ENCODE data around the gene MSI2. TPM values are rescaled to one million over a fixed set of nuclear protein-coding genes. Genes with fewer than 3 reads are reported as not detected.

The MSI2 gene
- total RNA-seq, 4 donors from 2014 or later, result 19.7 to 35.8 (median 22.4) TPM

- 75% methylated on average over 10 of the region's 10 CpGs for WGBS
- no peak overlapping the region for H3K27ac ChIP-seq
- H3K9me3 ChIP-seq, result no peaks in the 10 kb centered on the region
- H3K36me3 ChIP-seq, result peaks cover 6% of the 10 kb centered on the region
- no peaks in the 10 kb centered on the region for H3K27me3 ChIP-seq
- no peak for DNase-seq (ENCODE audit: low spot score in 2 of 2)
- TF ChIP-seq, protein P1, sequence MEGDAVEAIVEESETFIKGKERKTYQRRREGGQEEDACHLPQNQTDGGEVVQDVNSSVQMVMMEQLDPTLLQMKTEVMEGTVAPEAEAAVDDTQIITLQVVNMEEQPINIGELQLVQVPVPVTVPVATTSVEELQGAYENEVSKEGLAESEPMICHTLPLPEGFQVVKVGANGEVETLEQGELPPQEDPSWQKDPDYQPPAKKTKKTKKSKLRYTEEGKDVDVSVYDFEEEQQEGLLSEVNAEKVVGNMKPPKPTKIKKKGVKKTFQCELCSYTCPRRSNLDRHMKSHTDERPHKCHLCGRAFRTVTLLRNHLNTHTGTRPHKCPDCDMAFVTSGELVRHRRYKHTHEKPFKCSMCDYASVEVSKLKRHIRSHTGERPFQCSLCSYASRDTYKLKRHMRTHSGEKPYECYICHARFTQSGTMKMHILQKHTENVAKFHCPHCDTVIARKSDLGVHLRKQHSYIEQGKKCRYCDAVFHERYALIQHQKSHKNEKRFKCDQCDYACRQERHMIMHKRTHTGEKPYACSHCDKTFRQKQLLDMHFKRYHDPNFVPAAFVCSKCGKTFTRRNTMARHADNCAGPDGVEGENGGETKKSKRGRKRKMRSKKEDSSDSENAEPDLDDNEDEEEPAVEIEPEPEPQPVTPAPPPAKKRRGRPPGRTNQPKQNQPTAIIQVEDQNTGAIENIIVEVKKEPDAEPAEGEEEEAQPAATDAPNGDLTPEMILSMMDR (IDR thresholded peaks at IDR 0.05), result no peak
- TF ChIP-seq POLR2A (IDR thresholded peaks at IDR 0.05), result no peak
- no peak for TF ChIP-seq POLR2AphosphoS5 (IDR thresholded peaks at IDR 0.05)
- TF ChIP-seq EP300 (IDR thresholded peaks at IDR 0.05), result no peak
- no peak overlapping the region for H3K4me3 ChIP-seq
- no peaks in the 10 kb centered on the region for H3K4me1 ChIP-seq
Measured at GRCh38 chr17:57302690-57303465, 46.6 kb downstream of the MSI2 start.

- Histone ChIP-seq H3K4me3 (no peak overlapping the region), H3K27ac (no peak overlapping the region), H3K36me3 (no peaks in the 10 kb centered on the region), H3K27me3 (no peaks in the 10 kb centered on the region), H3K4me1 (no peaks in the 10 kb centered on the region), H3K9me3 (no peaks in the 10 kb centered on the region)
- DNase-seq (ENCODE audit: low spot score in 2 of 2), result no peak
- 95% methylated on average over 13 of the region's 13 CpGs for WGBS
- TF ChIP-seq POLR2AphosphoS5 (IDR thresholded peaks at IDR 0.05), result no peak
- TF ChIP-seq POLR2A (IDR thresholded peaks at IDR 0.05), result no peak
- TF ChIP-seq EP300 (IDR thresholded peaks at IDR 0.05), result no peak
- TF ChIP-seq, protein P1 (IDR thresholded peaks at IDR 0.05), result no peak
Measured at GRCh38 chr17:57305144-57305728, 48.9 kb downstream of the MSI2 start.

DNA sequence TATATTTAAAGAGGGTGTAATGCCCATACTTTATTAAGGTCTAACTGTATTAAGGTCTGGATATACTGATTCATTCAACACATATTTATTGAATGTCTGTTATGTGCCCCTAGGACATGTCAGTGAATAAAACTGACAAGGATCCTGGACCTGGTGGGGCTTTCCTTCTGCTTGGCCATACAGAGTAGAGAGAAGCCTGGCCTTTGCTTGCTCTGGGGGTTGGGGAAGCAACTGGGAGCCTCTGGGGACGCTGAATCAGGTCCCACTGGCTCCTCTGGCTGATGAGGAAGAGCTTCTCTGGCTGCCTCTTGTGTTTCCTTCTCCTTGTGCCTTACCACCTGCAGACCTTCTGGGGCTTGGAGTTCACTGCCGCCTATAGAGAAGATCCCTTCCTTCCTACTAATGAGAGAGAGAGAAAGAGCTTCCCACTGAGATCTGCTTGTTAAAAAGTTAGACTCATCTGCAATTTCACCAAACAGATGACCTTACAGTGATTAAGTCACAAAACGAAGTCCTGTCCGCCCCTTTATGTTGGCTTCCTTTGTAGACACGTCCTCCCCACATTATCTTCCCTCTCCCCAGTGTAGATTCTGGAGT is 49.7 kb downstream of the MSI2 start:
- no peak overlapping the region for H3K4me3 ChIP-seq
- TF ChIP-seq POLR2AphosphoS5 (IDR thresholded peaks at IDR 0.05) (no peak), POLR2A (IDR thresholded peaks at IDR 0.05) (no peak), EP300 (IDR thresholded peaks at IDR 0.05) (no peak)
- TF ChIP-seq, protein P1 (IDR thresholded peaks at IDR 0.05), result no peak
- no peak for DNase-seq (ENCODE audit: low spot score in 2 of 2)
- H3K27ac ChIP-seq, result no peak overlapping the region
- H3K27me3 ChIP-seq, result no peaks in the 10 kb centered on the region
- no peaks in the 10 kb centered on the region for H3K4me1 ChIP-seq
- no peaks in the 10 kb centered on the region for H3K36me3 ChIP-seq
- no peaks in the 10 kb centered on the region for H3K9me3 ChIP-seq
- WGBS, result 87% methylated on average over 5 of the region's 5 CpGs

DNA sequence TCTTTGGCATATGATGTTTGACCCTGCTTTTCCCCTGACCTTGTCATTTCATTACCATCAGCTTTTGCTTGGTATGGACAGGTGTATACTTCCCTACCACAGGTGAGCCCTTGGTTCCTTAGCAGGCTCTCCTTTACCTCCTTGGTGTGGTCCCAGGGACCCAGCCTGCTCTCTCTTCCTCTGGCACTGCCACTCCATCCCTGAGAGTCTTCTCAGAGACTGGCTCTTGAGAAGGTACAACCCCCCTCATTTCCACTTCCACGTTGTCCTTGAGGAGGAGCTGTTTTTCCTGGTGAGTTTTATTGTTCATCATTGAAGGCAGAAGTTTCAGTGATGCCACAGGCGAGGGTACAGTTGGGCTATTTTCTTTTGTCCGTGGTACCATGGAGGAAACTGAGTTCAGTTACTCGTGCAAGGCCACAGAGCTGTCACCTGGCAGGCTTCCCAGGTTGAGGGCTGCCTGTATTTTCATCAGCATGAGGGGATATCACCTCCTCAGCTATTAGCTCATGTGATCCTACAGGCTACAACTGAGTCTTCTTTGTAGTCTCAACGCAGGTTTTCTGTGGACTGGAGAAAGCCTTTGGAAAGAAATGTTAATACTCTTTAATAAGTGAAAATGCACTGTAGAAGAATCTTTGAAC is 52.3 kb downstream of the MSI2 start:
- no peaks in the 10 kb centered on the region for H3K36me3 ChIP-seq
- no peaks in the 10 kb centered on the region for H3K4me1 ChIP-seq
- no peak for DNase-seq (ENCODE audit: low spot score in 2 of 2)
- H3K27ac ChIP-seq, result no peak overlapping the region
- H3K9me3 ChIP-seq, result no peaks in the 10 kb centered on the region
- no peak overlapping the region for H3K4me3 ChIP-seq
- TF ChIP-seq, protein P1 (IDR thresholded peaks at IDR 0.05), result no peak
- TF ChIP-seq EP300 (IDR thresholded peaks at IDR 0.05), result no peak
- no peak for TF ChIP-seq POLR2AphosphoS5 (IDR thresholded peaks at IDR 0.05)
- no peak for TF ChIP-seq POLR2A (IDR thresholded peaks at IDR 0.05)
- no peaks in the 10 kb centered on the region for H3K27me3 ChIP-seq
- WGBS, result 68% methylated on average over 5 of the region's 5 CpGs

DNA sequence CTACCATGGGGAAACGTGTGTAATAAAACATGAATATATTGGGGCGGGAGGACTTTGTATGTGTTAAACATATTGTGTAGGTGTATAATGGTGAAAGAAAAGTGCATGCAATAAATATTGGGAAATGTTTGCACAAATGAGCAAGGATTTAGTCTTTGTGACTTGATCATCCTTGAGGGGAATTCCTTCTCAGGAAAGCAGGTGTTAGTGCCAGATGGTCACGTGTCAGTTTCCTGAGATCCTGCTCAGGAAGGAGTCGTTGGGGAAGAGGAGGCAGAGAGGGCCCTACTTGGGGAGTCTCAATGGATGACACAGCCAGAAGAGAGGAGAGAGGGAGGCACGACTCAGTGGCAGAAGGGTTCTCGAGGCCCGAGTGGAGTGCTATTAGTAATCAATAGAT is 53.2 kb downstream of the MSI2 start:
- no peak for TF ChIP-seq POLR2A (IDR thresholded peaks at IDR 0.05)
- TF ChIP-seq, protein P1 (IDR thresholded peaks at IDR 0.05), result no peak
- no peak for TF ChIP-seq EP300 (IDR thresholded peaks at IDR 0.05)
- TF ChIP-seq POLR2AphosphoS5 (IDR thresholded peaks at IDR 0.05), result no peak
- H3K9me3 ChIP-seq, result no peaks in the 10 kb centered on the region
- no peaks in the 10 kb centered on the region for H3K27me3 ChIP-seq
- WGBS, result 65% methylated on average over 7 of the region's 7 CpGs
- H3K27ac ChIP-seq, result no peak overlapping the region
- no peak overlapping the region for H3K4me3 ChIP-seq
- no peak for DNase-seq (ENCODE audit: low spot score in 2 of 2)
- no peaks in the 10 kb centered on the region for H3K4me1 ChIP-seq
- H3K36me3 ChIP-seq, result no peaks in the 10 kb centered on the region

All from suprapubic skin (tissue), 4 donors.